ENCODE results near the gene AOPEP.
"Not testable (repeated sequence)": the region's sequence is repeated elsewhere in the genome, so short reads cannot be mapped to it uniquely, and the experiment has no call there.

AOPEP gene

GRCh38 chr9:95009459-95009858 lies 283.0 kb downstream of the AOPEP start:
- no peak for FAIRE-seq

GRCh38 chr9:95010431-95010838 lies 283.9 kb downstream of the AOPEP start:
- DNase-seq (ENCODE audit: low spot score), result no peak
- FAIRE-seq, result no peak

More at GRCh38 chr9:95009459-95009858, 283.0 kb downstream of the AOPEP start:
- peak; percentile 21 for DNase-seq (ENCODE audit: low spot score)

GRCh38 chr9:95012035-95012708 lies 285.7 kb downstream of the AOPEP start:
- FAIRE-seq, result no peak
- DNase-seq (ENCODE audit: low spot score), result no peak

- DNase-seq (ENCODE audit: low spot score), result no peak
- no peak for FAIRE-seq
These were observed 286.4 kb downstream of the AOPEP start for GRCh38 chr9:95012902-95013301.

- no peak for DNase-seq (ENCODE audit: low spot score)
- no peak for FAIRE-seq
These were observed 288.4 kb downstream of the AOPEP start for GRCh38 chr9:95014917-95015316.

- FAIRE-seq (no peak), DNase-seq (ENCODE audit: low spot score) (no peak)
These were observed 289.1 kb downstream of the AOPEP start for GRCh38 chr9:95015569-95015968.

GRCh38 chr9:95017062-95017461 lies 290.6 kb downstream of the AOPEP start:
- FAIRE-seq (no peak), DNase-seq (ENCODE audit: low spot score) (peak; percentile 35)

- FAIRE-seq (no peak), DNase-seq (ENCODE audit: low spot score) (peak; percentile 23)
These were observed 291.2 kb downstream of the AOPEP start for GRCh38 chr9:95017661-95018060.

- DNase-seq (ENCODE audit: low spot score), result peak; percentile 94
- FAIRE-seq, result peak; percentile 91
These were observed 291.8 kb downstream of the AOPEP start for GRCh38 chr9:95018099-95018936.

- not testable (repeated sequence) for FAIRE-seq; DNase-seq (ENCODE audit: low spot score)
These were observed 294.1 kb downstream of the AOPEP start for GRCh38 chr9:95020644-95021043.

GRCh38 chr9:95021166-95021886 lies 294.8 kb downstream of the AOPEP start:
- FAIRE-seq (no peak), DNase-seq (ENCODE audit: low spot score) (no peak)

- FAIRE-seq (no peak), DNase-seq (ENCODE audit: low spot score) (no peak)
These were observed 296.2 kb downstream of the AOPEP start for GRCh38 chr9:95022657-95023056.

- FAIRE-seq (peak; percentile 98), DNase-seq (ENCODE audit: low spot score) (peak; percentile 93)
These were observed 296.9 kb downstream of the AOPEP start for GRCh38 chr9:95023217-95024003.

- FAIRE-seq, result no peak
- DNase-seq (ENCODE audit: low spot score), result peak; percentile 60
These were observed 297.7 kb downstream of the AOPEP start for GRCh38 chr9:95024097-95024671.

- peak; percentile 89 for FAIRE-seq
- peak; percentile 90 for DNase-seq (ENCODE audit: low spot score)
These were observed 299.0 kb downstream of the AOPEP start for GRCh38 chr9:95025213-95026147.

GRCh38 chr9:95026148-95026524 lies 299.6 kb downstream of the AOPEP start:
- DNase-seq (ENCODE audit: low spot score), result no peak
- no peak for FAIRE-seq

- DNase-seq (ENCODE audit: low spot score) (no peak), FAIRE-seq (no peak)
These were observed 301.7 kb downstream of the AOPEP start for GRCh38 chr9:95027914-95028852.

- no peak for FAIRE-seq
- no peak for DNase-seq (ENCODE audit: low spot score)
These were observed 302.3 kb downstream of the AOPEP start for GRCh38 chr9:95028853-95029219.

- DNase-seq (ENCODE audit: low spot score), result no peak
- FAIRE-seq, result no peak
These were observed 302.8 kb downstream of the AOPEP start for GRCh38 chr9:95029288-95029687.
